Ovary (tissue), 3 donors: ENCODE measurements around the gene PCED1B.

ENCODE experiments used
- CTCF ChIP-seq, 3 donors: fragments of 450-650 bp in 2 of 3; fragments of 200-600 bp in 1 of 3; IDR thresholded peaks; one replicate each; pipeline versions ENCODE4 v1.5.1 to v1.8.0; 2016 to 2022; ENCODE audit warnings: antibody characterized with exemption in 3 of 3, mild to moderate bottlenecking in 1 of 3
- EP300 ChIP-seq: sonication (generic); formaldehyde crosslinking; IDR thresholded peaks from one replicate; pipeline ENCODE4 v1.6.1; 2017; ENCODE audit warnings: antibody characterized with exemption
- POLR2A ChIP-seq: fragments of 450-650 bp; IDR thresholded peaks from one replicate; pipeline ENCODE4 v1.6.1; 2017; ENCODE audit warnings: antibody characterized with exemption, mild to moderate bottlenecking, moderate library complexity
- donor health status: DM: no; HTN: no; CAD: no.

DNA sequence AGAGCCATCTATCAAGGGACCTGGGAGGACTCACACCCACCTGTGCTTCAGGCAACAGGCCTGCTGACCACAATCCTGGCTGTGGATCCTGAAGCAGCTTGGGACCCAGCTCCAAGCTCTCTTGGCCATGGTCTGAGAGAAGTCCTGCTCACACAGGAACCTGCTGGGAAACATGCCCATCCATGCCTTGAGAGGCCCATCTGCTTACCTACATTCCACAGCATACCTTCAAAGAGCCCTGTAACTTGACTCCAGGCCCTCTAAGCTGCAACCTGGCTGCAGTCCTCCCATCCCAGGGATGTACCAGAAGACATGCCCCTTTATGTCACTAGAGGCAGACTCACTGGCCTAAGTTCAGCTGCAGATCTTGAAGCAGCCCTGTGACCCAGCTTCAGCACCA is 62.0 kb downstream of the PCED1B start:
- TF ChIP-seq CTCF (IDR thresholded peaks at IDR 0.05) (no peak), POLR2A (no peak), EP300 (no peak)
